ENCODE data around the gene ZNF599. TPM values are rescaled to one million over a fixed set of nuclear protein-coding genes. Genes with fewer than 3 reads are reported as not detected.

Gene ZNF599
- total and polyA plus RNA-seq, 2 of the 13 experiments (the other 11 are each of a cell fraction or from before 2014, with no cell fraction given), result 5.8 to 7.3 TPM

- TF ChIP-seq SMAD1 (CRISPR knock-in tag; IDR thresholded peaks at IDR 0.05; ENCODE audit: borderline replicate concordance, low read depth), result 0 out of 2 replicates have a peak, but pooled peaks have one; percentile 35
- TF ChIP-seq CHD4 (IDR thresholded peaks at IDR 0.05; ENCODE audit: borderline replicate concordance, low read length), result no peak
- TF ChIP-seq ATF5 (CRISPR knock-in tag; IDR thresholded peaks at IDR 0.05; ENCODE audit: low read depth), result no peak; the same call in 1 of the 2 replicates
- TF ChIP-seq CTCF (CRISPR knock-in tag; IDR thresholded peaks at IDR 0.05), result no peak; the same call in 1 of the 2 replicates
- TF ChIP-seq RBM22 (optimal IDR thresholded peaks at IDR 0.05; ENCODE audit: low read length), result no peak
- TF ChIP-seq JUND (CRISPR knock-in tag; IDR thresholded peaks at IDR 0.05), result 0 out of 2 replicates have a peak, but pooled peaks have one; percentile 33
- peak; percentile 50 for TF ChIP-seq ZNF18 (CRISPR knock-in tag; IDR thresholded peaks at IDR 0.05; ENCODE audit: insufficient replicate concordance)
- no peak for TF ChIP-seq LCORL (IDR thresholded peaks at IDR 0.05)
- no peak for TF ChIP-seq LCORL (CRISPR knock-in tag; IDR thresholded peaks at IDR 0.05)
- TF ChIP-seq ZNF468 (CRISPR knock-in tag; IDR thresholded peaks at IDR 0.05), result no peak
- no peak for TF ChIP-seq ZNF260 (CRISPR knock-in tag; IDR thresholded peaks at IDR 0.05; ENCODE audit: borderline replicate concordance, low read depth)
- TF ChIP-seq ZEB1 (IDR thresholded peaks at IDR 0.05; ENCODE audit: insufficient replicate concordance, low read depth), result no peak
- TF ChIP-seq IRF9 (CRISPR knock-in tag; IDR thresholded peaks at IDR 0.05; ENCODE audit: borderline replicate concordance), result no peak
- 0 out of 2 replicates have a peak, but pooled peaks have one; percentile 40 for TF ChIP-seq SATB2 (CRISPR knock-in tag; IDR thresholded peaks at IDR 0.05)
- TF ChIP-seq ZNF543 (CRISPR knock-in tag; IDR thresholded peaks at IDR 0.05), result 0 out of 2 replicates have a peak, but pooled peaks have one; percentile 22
- TF ChIP-seq XBP1 (CRISPR knock-in tag; IDR thresholded peaks at IDR 0.05), result no peak
- TF ChIP-seq ZNF672 (CRISPR knock-in tag; IDR thresholded peaks at IDR 0.05), result no peak
- peak; percentile 77 for TF ChIP-seq ELF3 (CRISPR knock-in tag; IDR thresholded peaks at IDR 0.05)
- no peak for TF ChIP-seq ZNF136 (CRISPR knock-in tag; IDR thresholded peaks at IDR 0.05; ENCODE audit: low read depth)
- no peak for TF ChIP-seq CSRNP2 (CRISPR knock-in tag; conservative IDR thresholded peaks at IDR 0.05; ENCODE audit: low read depth)
- 0 out of 2 replicates have a peak, but pooled peaks have one; percentile 83 for TF ChIP-seq CAMTA2 (CRISPR knock-in tag; IDR thresholded peaks at IDR 0.05; ENCODE audit: borderline replicate concordance)
- TF ChIP-seq ZNF589 (CRISPR knock-in tag; conservative IDR thresholded peaks at IDR 0.05), result no peak
Observed at GRCh38 chr19:34772697-34773554, at the start of gene ZNF599 (continued).

Data from HepG2 (cell line).